ENCODE results near the gene SORCS3. TPM values are rescaled to one million over a fixed set of nuclear protein-coding genes. Genes with fewer than 3 reads are reported as not detected.

The SORCS3 gene
- total RNA-seq, 1 experiment from 2014 or later = not detected

DNA sequence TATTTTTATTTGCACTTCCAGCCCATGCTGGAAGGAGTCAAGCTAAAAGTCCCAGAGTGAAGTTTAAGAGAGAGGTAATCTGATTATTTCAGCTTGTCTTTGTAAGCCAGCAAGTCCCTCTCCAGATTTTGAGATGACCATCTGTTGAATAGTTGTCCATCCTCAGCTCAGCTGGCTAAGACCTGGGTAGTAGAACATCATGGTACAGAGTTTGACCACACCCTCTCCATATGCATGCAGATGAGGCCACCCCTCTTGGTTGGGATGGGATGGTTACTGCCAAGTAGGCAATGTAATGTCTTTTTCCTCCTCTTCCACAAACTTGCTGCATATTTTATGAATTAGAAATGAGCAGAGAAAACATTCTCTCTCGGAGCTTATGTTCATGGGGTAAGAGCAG lies 639.8 kb downstream of the SORCS3 start:
- Histone ChIP-seq H3K9ac (ENCODE audit: low read length) (no peak overlapping the region), H4K20me1 (ENCODE audit: low read length) (no peaks in the 10 kb centered on the region), H3K9me3 (ENCODE audit: low read length) (no peaks in the 10 kb centered on the region), H2AFZ (ENCODE audit: low read length) (no peak overlapping the region), H3K4me1 (ENCODE audit: insufficient read depth, low read length) (no peaks in the 10 kb centered on the region), H3F3A (ENCODE audit: low read length, unreplicated experiment) (no peaks in the 10 kb centered on the region), H3K4me2 (ENCODE audit: low read length) (no peak overlapping the region), H3K27me3 (ENCODE audit: low read length) (no peaks in the 10 kb centered on the region), H3K4me3 (ENCODE audit: low read length) (no peak overlapping the region), H3K79me2 (ENCODE audit: low read length) (no peaks in the 10 kb centered on the region), H3K9me2 (replicated peaks; ENCODE audit: low read length) (no peaks in the 10 kb centered on the region), H3K27ac (ENCODE audit: low read length) (no peak overlapping the region), H3K36me3 (ENCODE audit: low read depth, low read length) (no peaks in the 10 kb centered on the region)
- DNase-seq (no peak), ATAC-seq (no peak)
- BruUV-seq (replicated peaks) = no TSS peak
- TF ChIP-seq, protein P1, sequence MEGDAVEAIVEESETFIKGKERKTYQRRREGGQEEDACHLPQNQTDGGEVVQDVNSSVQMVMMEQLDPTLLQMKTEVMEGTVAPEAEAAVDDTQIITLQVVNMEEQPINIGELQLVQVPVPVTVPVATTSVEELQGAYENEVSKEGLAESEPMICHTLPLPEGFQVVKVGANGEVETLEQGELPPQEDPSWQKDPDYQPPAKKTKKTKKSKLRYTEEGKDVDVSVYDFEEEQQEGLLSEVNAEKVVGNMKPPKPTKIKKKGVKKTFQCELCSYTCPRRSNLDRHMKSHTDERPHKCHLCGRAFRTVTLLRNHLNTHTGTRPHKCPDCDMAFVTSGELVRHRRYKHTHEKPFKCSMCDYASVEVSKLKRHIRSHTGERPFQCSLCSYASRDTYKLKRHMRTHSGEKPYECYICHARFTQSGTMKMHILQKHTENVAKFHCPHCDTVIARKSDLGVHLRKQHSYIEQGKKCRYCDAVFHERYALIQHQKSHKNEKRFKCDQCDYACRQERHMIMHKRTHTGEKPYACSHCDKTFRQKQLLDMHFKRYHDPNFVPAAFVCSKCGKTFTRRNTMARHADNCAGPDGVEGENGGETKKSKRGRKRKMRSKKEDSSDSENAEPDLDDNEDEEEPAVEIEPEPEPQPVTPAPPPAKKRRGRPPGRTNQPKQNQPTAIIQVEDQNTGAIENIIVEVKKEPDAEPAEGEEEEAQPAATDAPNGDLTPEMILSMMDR (conservative IDR thresholded peaks at IDR 0.05; ENCODE audit: low read depth, low read length) = no peak
- TF ChIP-seq EZH2 (IDR thresholded peaks at IDR 0.05; ENCODE audit: low read length, unreplicated experiment) (no peak), EZH2phosphoT487 (IDR thresholded peaks at IDR 0.05; ENCODE audit: borderline replicate concordance, low read length) (no peak)
- intact Hi-C loops (cut with micrococcal nuclease) = no loop called here
- ChIA-PET POLR2A (ENCODE audit: unreplicated experiment) (no interaction called here), CTCF (no interaction called here)

DNA sequence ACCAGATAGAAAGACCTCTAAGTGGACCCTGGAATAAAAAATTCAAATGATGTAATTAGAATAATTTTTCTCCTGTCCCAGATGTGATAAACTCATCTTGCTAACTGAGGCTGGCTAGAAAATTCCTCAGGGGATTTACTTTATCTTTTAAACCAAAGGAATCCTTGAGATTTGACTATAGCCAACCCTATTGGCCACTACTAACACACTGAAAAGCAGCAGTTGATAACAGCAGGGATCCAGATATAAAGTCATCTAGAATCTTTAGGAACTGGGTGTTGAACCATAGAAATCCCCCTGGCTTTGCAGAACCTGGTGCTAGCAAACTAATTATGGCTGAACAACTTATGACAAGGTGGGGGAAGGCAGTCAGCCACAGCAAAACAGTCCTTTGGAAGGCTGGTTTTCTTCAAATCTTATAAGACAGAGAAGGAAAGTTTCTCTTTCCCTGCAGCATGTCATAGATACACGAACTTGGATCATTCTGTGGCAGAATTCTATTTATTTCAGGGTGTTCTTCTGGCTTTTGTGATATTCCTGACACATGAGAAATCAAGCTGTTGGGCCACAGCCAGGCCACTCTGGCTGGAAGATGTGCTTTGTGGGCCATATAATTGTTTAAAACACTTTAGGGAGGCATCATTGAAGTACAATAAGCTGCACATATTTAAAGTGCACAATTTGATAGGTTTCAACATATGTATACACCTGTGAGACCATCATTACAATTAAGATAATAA lies 643.6 kb downstream of the SORCS3 start:
- H4K20me1 ChIP-seq (ENCODE audit: low read length) = no peaks in the 10 kb centered on the region
- no peak overlapping the region for H3K27ac ChIP-seq (ENCODE audit: low read length)
- H3K4me1 ChIP-seq (ENCODE audit: insufficient read depth, low read length) = no peaks in the 10 kb centered on the region
- no peak overlapping the region for H3K9ac ChIP-seq (ENCODE audit: low read length)
- CTCF ChIA-PET = no interaction called here
- no peaks in the 10 kb centered on the region for H3K9me2 ChIP-seq (replicated peaks; ENCODE audit: low read length)
- POLR2A ChIA-PET (ENCODE audit: unreplicated experiment) = no interaction called here
- H3K4me3 ChIP-seq (ENCODE audit: low read length) = no peak overlapping the region
- no TSS peak for BruUV-seq (replicated peaks)
- TF ChIP-seq EZH2 (IDR thresholded peaks at IDR 0.05; ENCODE audit: low read length, unreplicated experiment) = no peak
- TF ChIP-seq, protein P1 (conservative IDR thresholded peaks at IDR 0.05; ENCODE audit: low read depth, low read length) = no peak
- H3F3A ChIP-seq (ENCODE audit: low read length, unreplicated experiment) = no peaks in the 10 kb centered on the region
- no peaks in the 10 kb centered on the region for H3K27me3 ChIP-seq (ENCODE audit: low read length)
- ATAC-seq = no peak
- intact Hi-C loops (cut with micrococcal nuclease) = no loop called here
- no peak overlapping the region for H3K4me2 ChIP-seq (ENCODE audit: low read length)
- no peak for DNase-seq
- no peaks in the 10 kb centered on the region for H3K79me2 ChIP-seq (ENCODE audit: low read length)
- no peak overlapping the region for H2AFZ ChIP-seq (ENCODE audit: low read length)
- H3K36me3 ChIP-seq (ENCODE audit: low read depth, low read length) = no peaks in the 10 kb centered on the region
- H3K9me3 ChIP-seq (ENCODE audit: low read length) = no peaks in the 10 kb centered on the region

DNA sequence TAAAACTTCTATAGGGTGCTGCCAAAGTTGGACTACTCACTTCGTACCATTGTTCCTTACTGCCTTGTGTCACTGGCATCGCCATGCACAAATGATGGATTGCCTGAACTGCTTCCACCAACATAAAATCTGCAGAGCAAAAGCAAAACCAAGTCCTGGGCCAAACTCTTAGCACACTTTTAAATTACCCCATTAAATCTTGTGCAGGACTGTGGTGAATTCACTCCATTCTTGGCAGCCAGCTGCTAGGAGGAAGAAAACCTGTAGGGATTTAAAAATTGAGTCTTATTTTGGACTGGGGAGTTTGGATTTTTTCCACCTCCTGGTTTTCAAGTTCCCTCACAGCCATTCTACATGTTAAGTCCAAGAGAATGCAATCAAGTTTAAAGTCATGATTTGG lies 646.9 kb downstream of the SORCS3 start:
- no peaks in the 10 kb centered on the region for H3K79me2 ChIP-seq (ENCODE audit: low read length)
- H3K9ac ChIP-seq (ENCODE audit: low read length) = no peak overlapping the region
- H2AFZ ChIP-seq (ENCODE audit: low read length) = no peak overlapping the region
- no peaks in the 10 kb centered on the region for H3K4me1 ChIP-seq (ENCODE audit: insufficient read depth, low read length)
- POLR2A ChIA-PET (ENCODE audit: unreplicated experiment) = no interaction called here
- ATAC-seq (no peak), DNase-seq (no peak)
- H3K4me2 ChIP-seq (ENCODE audit: low read length) = no peak overlapping the region
- H3K27ac ChIP-seq (ENCODE audit: low read length) = no peak overlapping the region
- H3K9me3 ChIP-seq (ENCODE audit: low read length) = no peaks in the 10 kb centered on the region
- no peaks in the 10 kb centered on the region for H4K20me1 ChIP-seq (ENCODE audit: low read length)
- no peak for TF ChIP-seq EZH2phosphoT487 (IDR thresholded peaks at IDR 0.05; ENCODE audit: borderline replicate concordance, low read length)
- TF ChIP-seq, protein P1 (conservative IDR thresholded peaks at IDR 0.05; ENCODE audit: low read depth, low read length) = no peak
- no peak for TF ChIP-seq EZH2 (IDR thresholded peaks at IDR 0.05; ENCODE audit: low read length, unreplicated experiment)
- H3K4me3 ChIP-seq (ENCODE audit: low read length) = no peak overlapping the region
- H3K27me3 ChIP-seq (ENCODE audit: low read length) = no peaks in the 10 kb centered on the region
- no TSS peak for BruUV-seq (replicated peaks)
- H3K9me2 ChIP-seq (replicated peaks; ENCODE audit: low read length) = no peaks in the 10 kb centered on the region
- no peaks in the 10 kb centered on the region for H3K36me3 ChIP-seq (ENCODE audit: low read depth, low read length)
- CTCF ChIA-PET = no interaction called here
- intact Hi-C loops (cut with micrococcal nuclease) = no loop called here
- no peaks in the 10 kb centered on the region for H3F3A ChIP-seq (ENCODE audit: low read length, unreplicated experiment)

Data from PC-3 (cell line).